HG02798 (cell line): ENCODE data around the gene PTPN2.

Source experiments
- ATAC-seq: cut with Tn5 transposase; IDR thresholded peaks from one replicate; pipeline ENCODE4 v1.9.1; 2021; ENCODE audit warnings: mild to moderate bottlenecking; ENCODE audit not compliant: unreplicated experiment, poor library complexity

PTPN2 gene

DNA sequence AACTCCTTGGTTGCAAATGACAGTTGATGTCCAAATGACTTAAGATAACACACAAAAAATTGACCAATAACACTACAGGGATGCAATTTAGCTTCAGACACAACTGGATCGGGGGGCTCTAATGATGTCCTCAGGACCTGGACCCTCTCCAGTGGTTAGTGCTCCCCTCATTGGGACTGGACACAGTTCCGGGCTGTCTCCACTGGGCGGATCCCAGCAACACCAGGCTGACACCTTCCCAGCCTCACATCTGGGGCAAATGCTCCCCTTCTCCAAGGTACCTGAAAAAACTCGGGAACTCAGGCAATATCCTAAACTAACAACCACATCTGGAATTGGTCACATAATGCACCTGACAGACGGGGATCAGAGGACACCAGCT, 132.5 kb downstream of the PTPN2 start:
- ATAC-seq = no peak

DNA sequence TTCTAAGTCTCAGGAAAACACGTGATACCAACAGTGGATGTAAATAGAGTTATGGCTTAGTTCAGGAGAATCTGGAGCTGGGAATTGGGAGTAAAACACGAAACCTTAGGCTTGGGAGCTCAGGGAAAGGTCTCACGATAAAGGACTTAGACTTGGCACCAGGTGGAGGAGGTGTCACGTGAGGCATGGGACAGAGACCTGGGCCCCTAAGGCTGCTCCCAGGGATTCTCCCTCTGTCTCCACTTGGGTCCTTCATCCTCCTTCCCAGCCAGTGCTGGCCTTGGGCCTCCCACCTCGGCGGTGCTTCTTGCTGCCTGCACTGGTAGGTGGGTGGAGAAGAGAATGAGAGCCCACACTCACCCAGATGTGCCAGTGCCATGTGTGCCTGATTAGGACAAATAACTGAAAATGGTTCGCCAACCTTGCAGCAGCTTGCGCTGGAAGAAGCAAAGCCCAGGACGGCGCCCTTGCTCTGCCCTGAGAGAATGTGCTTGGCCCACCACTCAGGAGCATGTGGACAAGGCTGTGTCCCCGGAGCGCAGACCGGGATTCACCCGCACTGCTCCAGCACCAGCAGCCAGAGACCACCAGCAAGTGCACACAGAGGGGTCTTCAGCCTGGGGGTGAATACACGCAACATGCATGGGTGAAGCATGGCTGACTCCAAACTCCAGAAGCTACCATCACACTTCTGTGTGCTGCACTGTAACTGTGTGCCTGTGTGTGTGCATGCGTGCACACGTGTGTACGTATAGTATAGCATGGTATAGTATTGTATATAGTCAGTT, 133.1 kb downstream of the PTPN2 start:
- ATAC-seq = no peak

DNA sequence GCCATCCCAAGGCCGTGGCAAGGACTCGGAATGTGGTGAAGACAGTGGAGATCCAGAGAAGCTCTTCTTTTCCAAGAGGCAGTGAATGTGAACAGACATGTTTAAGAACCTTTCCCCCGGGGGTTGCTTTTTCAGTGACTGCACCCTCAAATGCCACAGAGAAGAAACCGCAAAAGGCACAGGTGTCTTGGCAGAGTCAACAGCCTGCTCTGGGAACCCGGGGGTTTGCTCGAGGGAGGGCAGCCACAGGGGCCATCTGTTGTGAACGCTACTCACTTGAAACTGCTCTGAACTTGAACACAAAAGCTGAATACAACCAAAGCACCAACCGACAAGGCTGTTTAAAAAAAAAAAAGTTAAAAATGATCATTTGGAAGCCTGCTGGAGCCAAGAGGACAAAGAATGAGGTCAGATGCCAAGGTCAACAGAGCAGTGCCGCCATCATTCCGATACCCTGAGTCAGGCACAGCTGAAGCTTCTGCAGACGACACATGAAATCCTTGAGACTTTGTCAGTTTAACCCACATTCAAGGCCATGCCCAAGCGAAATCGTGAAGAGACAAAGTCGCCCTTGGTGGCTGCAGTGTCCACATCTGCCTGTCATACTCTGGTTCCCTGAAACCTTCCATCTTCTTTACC, 133.8 kb downstream of the PTPN2 start:
- ATAC-seq = peak; percentile 42

DNA sequence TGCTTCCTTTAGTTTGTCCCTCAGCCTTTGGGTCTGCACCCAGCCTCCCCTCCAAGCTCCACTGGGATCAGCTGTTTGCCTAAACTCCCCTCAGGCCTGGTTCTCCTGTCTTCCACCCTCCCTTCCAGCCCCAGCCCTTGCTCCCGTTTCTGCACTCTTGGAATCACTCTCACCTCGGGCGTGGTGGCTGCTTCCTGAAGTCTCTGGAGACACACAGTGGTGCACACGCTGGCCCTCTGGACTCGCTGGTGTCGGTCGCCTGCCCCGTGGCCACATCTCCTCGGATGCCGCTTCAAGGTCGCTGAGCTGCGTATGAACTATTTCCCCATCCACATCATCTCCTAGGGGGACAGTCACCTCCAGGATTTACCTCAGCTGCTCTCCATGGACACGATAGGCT, 134.9 kb downstream of the PTPN2 start:
- no peak for ATAC-seq

DNA sequence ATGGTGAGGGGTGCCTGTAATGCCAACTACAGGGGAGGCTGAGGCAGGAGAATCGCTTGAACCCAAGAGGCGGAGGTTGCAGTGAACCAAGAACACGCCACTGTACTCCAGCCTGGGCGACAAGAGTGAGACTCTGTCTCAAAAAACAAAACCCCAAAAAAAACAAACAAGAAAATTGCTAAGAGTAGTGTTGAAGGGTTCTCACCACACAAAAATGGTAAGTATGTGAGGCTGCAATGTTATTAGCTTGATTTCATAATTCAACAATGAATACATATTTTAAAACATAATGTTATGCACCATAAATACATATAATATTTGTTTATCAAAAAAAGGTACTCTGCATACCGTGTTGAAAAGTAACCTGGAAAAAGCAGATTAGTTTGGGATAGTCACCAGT, 135.4 kb downstream of the PTPN2 start:
- no peak for ATAC-seq

DNA sequence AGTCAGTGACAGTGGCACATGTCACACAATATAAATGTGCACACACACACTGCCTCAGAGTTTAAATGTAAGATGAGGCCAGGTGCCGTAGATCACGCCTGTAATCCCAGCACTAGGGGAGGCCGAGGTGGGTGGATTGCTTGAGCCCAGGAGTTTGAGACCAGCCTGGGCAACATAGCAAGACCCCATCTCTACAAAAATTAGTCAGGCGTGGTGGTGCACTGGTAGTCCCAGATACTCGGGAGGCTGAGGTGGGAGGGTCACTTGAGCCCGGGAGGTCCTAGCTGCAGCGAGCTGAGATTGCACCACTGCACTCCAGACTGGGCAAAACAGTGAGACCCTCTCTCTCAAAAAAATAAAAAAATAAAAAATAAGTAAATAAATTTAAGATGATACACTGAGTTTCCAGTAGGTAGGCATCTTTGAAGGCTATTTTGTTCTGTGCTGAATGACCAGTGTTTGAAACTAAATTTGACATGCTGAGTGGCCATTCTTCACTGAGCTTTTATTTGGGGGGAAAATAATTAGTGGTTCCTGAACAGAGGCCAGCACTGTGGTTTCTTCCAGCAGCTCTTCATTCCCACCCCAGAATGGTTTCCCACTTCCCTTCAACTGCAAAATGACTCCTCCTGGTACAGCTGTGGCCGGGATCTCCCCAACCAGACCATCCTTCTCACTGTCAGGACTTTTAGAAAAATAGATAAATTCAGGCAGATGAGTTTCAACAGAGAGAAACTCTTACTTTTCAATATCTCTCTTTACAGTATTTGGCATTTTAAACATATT, 136.3 kb downstream of the PTPN2 start:
- no peak for ATAC-seq

DNA sequence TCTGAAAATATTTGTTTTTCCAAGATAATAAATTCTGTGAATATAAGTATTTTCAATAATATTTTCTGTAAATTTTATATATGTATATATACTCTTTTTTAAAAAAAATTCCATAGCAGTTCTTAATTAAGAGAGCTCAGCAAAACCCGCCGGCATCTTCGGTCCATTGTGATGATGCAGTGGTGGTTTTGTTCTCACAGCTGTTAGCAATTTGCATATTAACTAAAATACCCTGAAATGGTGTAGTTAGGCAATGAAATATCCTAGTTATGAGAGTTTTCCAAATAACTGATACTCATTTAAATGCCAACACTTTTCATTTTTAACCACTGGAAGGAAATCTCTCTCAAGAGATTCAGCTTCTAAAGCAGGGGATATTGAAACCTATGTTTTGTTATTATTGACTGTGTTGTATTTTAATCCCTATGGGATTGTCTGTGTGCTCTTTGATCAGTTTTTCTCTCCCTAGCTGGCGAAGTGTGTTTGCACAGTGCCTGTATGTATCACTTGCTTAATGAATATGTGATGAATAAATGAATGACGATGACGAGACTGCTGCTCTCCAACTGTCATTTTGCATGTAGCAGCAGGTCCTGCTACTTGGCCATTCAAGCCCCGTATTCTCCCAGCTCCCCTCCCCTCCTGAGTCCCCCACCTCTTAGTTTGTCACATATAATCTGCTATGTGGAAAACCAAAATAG, 138.8 kb downstream of the PTPN2 start:
- no peak for ATAC-seq

DNA sequence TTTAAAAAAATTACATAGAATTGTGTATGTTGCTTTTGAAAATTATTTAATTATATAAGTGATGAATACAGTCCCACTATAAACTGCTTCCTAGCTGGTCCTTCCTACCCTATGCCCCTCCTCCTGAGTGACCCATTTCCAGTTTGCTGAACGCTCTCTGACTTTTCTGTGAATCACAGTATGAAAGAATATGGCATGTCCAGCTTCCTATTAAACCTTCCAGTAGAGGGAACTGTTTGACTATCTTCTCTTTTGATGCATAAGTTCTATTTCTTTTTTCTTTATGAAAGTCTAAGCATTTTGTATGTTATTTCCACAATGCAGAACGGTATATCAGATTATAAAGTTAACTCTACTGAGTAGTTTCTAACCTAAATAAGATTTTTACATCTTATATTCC, 139.9 kb downstream of the PTPN2 start:
- ATAC-seq = no peak

DNA sequence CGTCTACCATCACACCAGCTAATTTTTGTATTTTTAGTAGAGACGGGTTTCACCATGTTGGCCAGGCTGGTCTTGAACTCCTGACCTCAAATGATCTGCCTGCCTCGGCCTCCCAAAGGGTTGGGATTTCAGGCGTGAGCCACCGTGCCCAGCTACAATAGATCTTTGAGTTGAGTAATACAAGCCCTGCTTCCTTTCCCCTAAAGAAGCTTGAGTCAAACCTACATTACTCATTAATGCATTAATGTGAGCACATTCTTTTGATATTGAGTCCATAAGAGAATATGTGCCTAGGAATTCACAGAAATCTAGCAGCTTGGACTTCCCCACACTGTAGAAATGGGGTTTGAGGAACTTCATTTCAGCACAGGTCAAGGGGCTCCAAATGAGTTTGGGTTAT, 141.6 kb downstream of the PTPN2 start:
- ATAC-seq = no peak
